HG02623 (cell line): ENCODE data around the gene HSFY2.
"Not testable (repeated sequence)": the region's sequence is repeated elsewhere in the genome, so short reads cannot be mapped to it uniquely, and the experiment has no call there.

Experiments used
- ATAC-seq: cut with Tn5 transposase; IDR thresholded peaks from one replicate; pipeline ENCODE4 v1.9.1; 2021; ENCODE audit warnings: moderate library complexity; ENCODE audit not compliant: unreplicated experiment

Gene HSFY2, protein sequence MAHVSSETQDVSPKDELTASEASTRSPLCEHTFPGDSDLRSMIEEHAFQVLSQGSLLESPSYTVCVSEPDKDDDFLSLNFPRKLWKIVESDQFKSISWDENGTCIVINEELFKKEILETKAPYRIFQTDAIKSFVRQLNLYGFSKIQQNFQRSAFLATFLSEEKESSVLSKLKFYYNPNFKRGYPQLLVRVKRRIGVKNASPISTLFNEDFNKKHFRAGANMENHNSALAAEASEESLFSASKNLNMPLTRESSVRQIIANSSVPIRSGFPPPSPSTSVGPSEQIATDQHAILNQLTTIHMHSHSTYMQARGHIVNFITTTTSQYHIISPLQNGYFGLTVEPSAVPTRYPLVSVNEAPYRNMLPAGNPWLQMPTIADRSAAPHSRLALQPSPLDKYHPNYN

DNA sequence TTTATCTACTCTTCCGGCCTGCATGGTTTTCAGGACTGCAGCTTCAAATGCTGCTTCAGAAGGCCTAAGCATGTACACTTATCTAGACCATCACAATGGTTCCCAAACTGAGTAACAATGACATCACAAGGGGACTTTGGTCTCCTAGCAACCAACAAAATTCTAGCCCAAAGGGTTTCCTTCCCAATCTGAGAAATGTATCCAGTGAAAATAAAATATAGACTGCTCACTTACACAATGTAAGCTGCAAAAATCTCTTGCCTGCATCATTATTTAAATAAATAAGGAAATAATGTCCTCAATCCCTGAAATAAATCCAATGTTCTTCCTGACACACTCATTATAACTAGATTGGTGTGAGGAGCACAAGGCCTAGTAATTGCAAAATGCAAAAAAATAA lies at the start of gene HSFY2:
HSFY2 (minus strand) TSS at position 101 of the 400 bp plus-strand sequence. CDS start 117 bp downstream, outside the sequence.
- ATAC-seq = not testable (repeated sequence)

DNA sequence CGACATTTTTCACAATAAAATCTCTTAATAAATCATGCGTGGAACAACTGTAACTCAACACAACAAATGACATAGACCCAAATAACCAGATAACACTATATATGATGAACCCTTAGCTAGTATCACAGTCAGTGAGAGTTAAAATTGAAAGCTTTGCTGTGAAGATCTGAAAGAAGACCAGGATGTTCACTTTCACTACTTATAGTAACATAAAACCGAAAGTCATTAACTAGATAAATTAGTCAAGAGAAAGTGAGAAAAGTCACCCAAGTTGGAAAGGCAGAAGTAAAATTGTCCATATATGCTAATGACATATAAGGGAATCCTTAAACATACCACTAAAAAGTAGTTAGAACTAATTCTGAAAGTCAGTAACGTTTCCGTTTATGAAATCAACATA lies 42.2 kb upstream of the HSFY2 start:
- not testable (repeated sequence) for ATAC-seq

DNA sequence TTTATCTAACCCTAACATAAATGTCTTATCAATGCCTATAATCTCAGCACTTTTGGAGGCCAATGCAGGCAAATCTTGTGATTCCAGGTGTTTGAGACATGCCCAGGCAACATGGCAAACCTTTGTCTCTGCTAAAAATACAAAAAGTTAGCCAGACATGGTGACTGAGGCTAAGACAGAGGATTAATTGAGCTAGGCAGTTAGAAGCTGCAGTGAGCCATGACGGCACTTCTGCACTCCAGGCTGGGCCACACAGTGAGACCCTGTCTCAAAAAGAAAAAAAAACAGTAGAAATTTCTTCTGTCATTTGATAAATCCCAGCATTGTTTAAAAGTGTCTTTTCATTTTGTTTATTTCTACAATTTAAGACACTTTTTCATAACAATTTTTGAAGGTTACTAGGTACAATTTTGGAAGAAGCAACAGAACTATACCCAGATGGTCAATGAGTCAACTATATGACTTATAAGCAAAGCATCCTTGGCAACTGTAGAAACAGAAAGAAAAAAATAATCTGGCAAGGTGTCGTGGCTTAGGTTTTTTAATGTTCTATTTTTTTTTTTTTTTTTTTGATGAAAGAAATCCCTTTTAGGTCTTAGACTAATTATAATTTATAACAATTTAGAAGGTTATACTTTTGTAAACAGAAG lies 15.3 kb upstream of the HSFY2 start:
- not testable (repeated sequence) for ATAC-seq

DNA sequence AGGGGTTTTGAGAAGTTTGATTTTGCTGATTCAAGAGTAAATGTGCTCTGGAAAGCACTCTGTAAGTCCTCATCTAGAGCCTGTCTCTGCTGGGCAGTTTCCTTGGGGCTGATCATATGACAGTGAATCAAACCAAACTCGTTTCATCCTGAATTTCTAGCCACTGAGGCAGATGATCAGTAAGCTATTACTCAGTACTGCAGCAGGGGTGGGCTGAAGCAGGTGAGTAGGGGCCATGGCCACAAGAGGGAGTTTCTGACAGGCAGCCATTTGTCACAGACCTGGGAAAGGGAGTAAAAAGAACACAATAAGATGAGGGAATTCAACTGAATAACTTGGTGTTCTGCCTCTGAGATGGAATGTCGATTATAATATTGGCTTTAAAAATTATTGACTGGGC lies 19.5 kb downstream of the HSFY2 start:
- ATAC-seq = not testable (repeated sequence)

DNA sequence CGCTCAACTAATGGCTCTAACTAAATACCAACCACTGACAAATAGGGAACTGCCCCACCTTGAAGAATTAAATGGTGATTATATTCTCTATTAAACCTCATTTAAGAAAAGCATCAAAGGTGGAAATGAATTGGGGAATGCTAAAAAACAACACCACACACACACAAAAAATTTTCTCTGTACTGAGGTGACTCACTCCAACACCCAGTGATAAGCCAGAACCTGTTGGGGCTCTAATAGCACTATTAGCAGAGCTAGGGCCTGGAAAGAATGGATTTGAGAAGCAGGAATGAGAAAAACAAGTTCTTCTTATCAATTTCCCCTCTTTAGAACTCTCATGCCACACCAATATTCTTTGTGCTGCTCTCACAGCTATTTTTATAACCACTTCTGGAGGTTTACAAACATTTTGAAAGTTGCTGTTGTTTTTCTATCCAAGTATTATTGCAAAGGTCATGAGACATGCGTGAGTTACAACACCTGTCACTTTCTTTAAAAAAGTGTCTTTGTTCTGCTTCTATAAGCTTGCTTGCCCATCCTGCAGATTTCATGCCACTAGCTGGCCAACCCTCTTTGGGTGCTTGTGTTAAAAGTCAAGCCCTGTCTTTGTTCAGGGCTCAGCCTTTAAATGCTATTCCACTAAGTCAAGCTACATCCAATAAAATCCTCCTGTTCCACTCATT lies 20.3 kb downstream of the HSFY2 start:
- not testable (repeated sequence) for ATAC-seq

DNA sequence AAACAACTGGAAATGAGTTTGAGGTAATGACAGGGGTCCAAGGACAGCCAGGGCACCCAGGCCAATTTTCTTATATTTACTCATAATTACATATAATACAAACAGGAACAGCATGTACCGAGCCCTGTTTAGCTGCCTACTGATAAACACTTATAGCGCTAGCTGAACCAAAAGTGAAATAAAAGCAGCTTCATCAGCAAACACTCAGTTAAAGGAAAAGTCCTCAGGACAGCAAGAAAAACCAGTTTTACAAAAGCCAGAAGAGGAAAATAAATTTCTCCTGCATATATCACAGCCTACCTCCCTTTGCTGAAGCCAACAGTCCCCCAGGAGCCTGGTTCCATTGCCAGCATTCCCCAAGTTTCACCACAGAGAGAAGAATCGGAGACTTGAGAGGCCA lies 49.8 kb downstream of the HSFY2 start:
- not testable (repeated sequence) for ATAC-seq
